ENCODE data around the gene TCF7L1.
"Not testable (repeated sequence)": the region's sequence is repeated elsewhere in the genome, so short reads cannot be mapped to it uniquely, and the experiment has no call there.

Gene TCF7L1

DNA sequence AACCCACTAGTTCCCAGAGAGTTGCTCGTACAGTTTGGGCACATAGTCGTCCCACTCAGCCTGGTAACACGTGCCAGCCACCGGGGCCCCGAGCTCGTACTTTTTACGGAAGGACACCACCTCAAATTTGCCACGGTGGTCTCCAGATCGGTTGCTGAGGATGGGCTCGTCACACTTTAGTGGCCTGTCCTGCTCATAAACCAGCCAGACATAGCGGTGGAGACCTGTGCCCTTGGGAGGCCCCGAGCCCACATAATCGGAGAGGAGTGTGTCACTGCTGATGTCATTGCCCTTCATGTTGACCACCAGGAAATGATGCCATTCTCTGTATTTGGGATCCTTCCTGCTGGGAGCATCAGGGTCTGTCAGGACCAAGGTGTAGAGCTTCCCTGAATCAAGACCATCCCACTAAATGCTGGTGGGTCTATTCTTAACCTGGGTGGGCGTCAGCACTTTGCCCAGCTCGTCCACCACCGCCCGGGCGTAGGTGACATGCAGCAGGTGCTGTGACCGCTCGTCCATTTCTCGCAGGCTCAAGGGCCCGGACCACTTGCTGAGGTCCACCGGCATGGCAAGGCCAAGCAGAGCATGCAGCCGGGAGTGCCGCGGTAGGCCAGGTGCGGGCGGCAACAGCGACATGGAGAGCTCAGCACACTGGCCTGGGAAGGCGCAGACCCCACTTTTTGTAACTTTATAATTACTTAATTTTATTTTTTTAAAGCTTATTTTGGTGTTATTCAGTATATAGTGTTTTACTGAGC, 208.3 kb downstream of the TCF7L1 start:
- TF ChIP-seq MYC (IDR thresholded peaks at IDR 0.05; ENCODE audit: low read depth, low read length) (no peak), POLR2A (IDR thresholded peaks at IDR 0.05; ENCODE audit: extremely low read depth, insufficient read length) (no peak), MAX (IDR thresholded peaks at IDR 0.05; ENCODE audit: low read depth, low read length) (no peak), CTCF (IDR thresholded peaks at IDR 0.05; ENCODE audit: low read depth, low read length) (no peak)
- no peak for DNase-seq (ENCODE audit: low read depth)
- no peak overlapping the region for H3K4me3 ChIP-seq (ENCODE audit: low read depth, low read length)

DNA sequence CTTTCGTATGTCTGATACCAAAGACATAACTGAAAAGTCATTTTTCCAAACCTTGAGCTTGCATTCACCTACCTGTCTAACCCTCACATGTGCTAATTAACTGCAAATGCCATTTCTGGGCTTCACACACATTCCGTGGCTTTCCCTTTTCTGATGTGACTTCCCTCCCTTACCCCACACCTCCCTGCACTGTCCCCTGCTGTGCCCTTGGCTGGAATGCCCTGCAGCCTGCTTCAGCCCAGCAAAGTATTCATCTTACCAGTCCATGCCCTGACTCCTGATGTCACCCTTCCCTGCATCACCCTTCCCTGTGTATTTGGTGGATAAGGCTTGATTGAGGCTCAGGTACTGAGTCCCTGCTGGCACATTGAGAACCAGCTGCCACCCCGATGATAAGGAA, 209.0 kb downstream of the TCF7L1 start:
- no peak for TF ChIP-seq CTCF (IDR thresholded peaks at IDR 0.05; ENCODE audit: low read depth, low read length)
- no peak for TF ChIP-seq MAX (IDR thresholded peaks at IDR 0.05; ENCODE audit: low read depth, low read length)
- TF ChIP-seq POLR2A (IDR thresholded peaks at IDR 0.05; ENCODE audit: extremely low read depth, insufficient read length), result no peak
- TF ChIP-seq MYC (IDR thresholded peaks at IDR 0.05; ENCODE audit: low read depth, low read length), result no peak
- DNase-seq (ENCODE audit: low read depth), result no peak
- H3K4me3 ChIP-seq (ENCODE audit: low read depth, low read length), result no peak overlapping the region

DNA sequence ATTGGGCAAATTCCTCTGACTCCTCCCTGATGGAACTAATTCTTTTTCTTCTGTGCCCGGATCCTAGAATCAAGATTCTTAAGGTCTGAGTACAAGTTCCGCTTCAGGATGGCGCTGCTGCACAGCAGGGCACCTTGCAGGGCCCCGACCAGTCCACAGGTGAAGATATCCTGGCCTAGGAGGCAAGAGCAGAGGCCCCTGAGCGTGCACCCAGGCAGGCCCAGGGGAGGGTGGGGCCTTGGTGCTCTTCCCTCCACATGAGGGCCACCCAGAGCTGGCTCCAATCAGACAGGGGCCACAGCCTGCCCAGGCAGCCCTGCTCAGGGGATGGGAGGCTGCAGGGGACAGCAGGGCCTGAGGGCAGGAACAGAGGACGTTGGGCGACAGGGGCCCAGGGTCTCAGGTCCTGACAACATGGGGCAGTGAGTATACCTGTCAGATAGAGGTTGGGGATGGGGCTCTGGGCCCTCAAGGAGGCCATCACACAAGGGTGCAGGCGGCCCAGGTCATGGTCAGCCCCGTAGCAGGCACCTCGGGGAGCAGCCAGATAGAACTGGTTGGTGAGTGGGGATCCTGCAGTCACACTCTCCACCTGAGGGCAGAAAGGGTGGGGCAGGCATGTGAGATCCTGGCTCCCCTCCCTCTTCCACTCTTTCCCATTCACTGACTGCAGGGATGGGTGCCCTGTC, 210.2 kb downstream of the TCF7L1 start:
- H3K4me3 ChIP-seq (ENCODE audit: low read depth, low read length); DNase-seq (ENCODE audit: low read depth): not testable (repeated sequence)

GRCh38 chr2:85344356-85344954, 211.3 kb downstream of the TCF7L1 start:
- no peak overlapping the region for H3K4me3 ChIP-seq (ENCODE audit: low read depth, low read length)
- DNase-seq (ENCODE audit: low read depth), result no peak
- TF ChIP-seq MYC (IDR thresholded peaks at IDR 0.05; ENCODE audit: low read depth, low read length) (no peak), POLR2A (IDR thresholded peaks at IDR 0.05; ENCODE audit: extremely low read depth, insufficient read length) (no peak), CTCF (IDR thresholded peaks at IDR 0.05; ENCODE audit: low read depth, low read length) (no peak), MAX (IDR thresholded peaks at IDR 0.05; ENCODE audit: low read depth, low read length) (no peak)

GRCh38 chr2:85347599-85347998, 214.4 kb downstream of the TCF7L1 start:
- no peak overlapping the region for H3K4me3 ChIP-seq (ENCODE audit: low read depth, low read length)
- no peak for DNase-seq (ENCODE audit: low read depth)
- TF ChIP-seq CTCF (IDR thresholded peaks at IDR 0.05; ENCODE audit: low read depth, low read length), result no peak
- no peak for TF ChIP-seq POLR2A (IDR thresholded peaks at IDR 0.05; ENCODE audit: extremely low read depth, insufficient read length)
- no peak for TF ChIP-seq MAX (IDR thresholded peaks at IDR 0.05; ENCODE audit: low read depth, low read length)
- TF ChIP-seq MYC (IDR thresholded peaks at IDR 0.05; ENCODE audit: low read depth, low read length), result no peak

- TF ChIP-seq POLR2A (IDR thresholded peaks at IDR 0.05; ENCODE audit: extremely low read depth, insufficient read length) (no peak), MYC (IDR thresholded peaks at IDR 0.05; ENCODE audit: low read depth, low read length) (0 out of 2 replicates have a peak, but pooled peaks have one; percentile 24), CTCF (IDR thresholded peaks at IDR 0.05; ENCODE audit: low read depth, low read length) (no peak), MAX (IDR thresholded peaks at IDR 0.05; ENCODE audit: low read depth, low read length) (peak; percentile 1; the same call in 1 of the 2 replicates)
- peak overlapping the region; percentile 96 for H3K4me3 ChIP-seq (ENCODE audit: low read depth, low read length)
- DNase-seq (ENCODE audit: low read depth), result peak; percentile 50
These were observed 220.7 kb downstream of the TCF7L1 start for GRCh38 chr2:85353876-85354285.

Measured in NB4 (cell line).